ENCODE data around the gene RPL21.

Gene RPL21

DNA sequence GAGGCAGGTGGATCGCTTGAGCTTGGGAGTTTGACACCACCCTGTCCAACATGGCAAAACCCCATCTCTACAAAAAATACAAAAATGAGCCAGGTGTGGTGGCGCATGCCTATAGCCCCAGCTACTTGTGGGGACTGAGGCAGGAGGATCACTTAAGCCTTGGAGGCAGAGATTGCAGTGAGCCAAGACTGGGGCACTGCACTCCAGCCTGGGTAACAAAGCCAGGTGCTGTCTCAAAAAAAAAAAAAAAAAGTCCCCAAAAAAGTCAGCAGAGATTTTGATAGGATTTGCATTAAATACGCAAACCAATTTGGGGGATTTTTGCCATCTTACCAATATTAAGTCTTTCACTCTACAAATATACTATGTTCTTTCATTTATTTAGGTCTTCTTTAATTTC, 21.7 kb upstream of the RPL21 start:
- no peak for TF ChIP-seq CREB1 (IDR thresholded peaks at IDR 0.05; ENCODE audit: low read depth)

DNA sequence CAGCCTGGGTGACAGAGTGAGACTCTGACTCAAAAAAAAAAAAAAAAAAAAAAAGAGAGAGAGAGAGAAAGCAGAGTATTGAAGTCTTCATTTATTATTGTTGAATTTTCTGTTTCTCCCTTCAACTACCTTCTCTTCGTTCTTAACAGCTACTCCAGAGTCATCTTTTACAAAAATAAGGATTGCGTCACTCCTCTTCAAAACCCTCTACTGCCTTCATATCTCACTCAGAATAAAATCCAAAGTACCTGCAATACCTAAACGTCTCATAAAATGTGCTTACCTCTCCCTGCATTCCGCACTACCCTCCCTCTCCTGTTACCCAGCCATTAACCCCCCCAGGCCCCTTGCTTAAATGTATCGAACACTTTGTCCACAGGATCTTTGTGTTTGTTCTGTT, 17.4 kb upstream of the RPL21 start:
- TF ChIP-seq CEBPB (IDR thresholded peaks at IDR 0.05) (no peak), FOXM1 (IDR thresholded peaks at IDR 0.05; ENCODE audit: borderline replicate concordance, low read depth) (no peak), TCF12 (IDR thresholded peaks at IDR 0.05; ENCODE audit: low read depth) (no peak), EGR1 (IDR thresholded peaks at IDR 0.05) (no peak)
- TF ChIP-seq, protein P1, sequence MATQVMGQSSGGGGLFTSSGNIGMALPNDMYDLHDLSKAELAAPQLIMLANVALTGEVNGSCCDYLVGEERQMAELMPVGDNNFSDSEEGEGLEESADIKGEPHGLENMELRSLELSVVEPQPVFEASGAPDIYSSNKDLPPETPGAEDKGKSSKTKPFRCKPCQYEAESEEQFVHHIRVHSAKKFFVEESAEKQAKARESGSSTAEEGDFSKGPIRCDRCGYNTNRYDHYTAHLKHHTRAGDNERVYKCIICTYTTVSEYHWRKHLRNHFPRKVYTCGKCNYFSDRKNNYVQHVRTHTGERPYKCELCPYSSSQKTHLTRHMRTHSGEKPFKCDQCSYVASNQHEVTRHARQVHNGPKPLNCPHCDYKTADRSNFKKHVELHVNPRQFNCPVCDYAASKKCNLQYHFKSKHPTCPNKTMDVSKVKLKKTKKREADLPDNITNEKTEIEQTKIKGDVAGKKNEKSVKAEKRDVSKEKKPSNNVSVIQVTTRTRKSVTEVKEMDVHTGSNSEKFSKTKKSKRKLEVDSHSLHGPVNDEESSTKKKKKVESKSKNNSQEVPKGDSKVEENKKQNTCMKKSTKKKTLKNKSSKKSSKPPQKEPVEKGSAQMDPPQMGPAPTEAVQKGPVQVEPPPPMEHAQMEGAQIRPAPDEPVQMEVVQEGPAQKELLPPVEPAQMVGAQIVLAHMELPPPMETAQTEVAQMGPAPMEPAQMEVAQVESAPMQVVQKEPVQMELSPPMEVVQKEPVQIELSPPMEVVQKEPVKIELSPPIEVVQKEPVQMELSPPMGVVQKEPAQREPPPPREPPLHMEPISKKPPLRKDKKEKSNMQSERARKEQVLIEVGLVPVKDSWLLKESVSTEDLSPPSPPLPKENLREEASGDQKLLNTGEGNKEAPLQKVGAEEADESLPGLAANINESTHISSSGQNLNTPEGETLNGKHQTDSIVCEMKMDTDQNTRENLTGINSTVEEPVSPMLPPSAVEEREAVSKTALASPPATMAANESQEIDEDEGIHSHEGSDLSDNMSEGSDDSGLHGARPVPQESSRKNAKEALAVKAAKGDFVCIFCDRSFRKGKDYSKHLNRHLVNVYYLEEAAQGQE (IDR thresholded peaks at IDR 0.05; ENCODE audit: low read depth) = no peak

DNA sequence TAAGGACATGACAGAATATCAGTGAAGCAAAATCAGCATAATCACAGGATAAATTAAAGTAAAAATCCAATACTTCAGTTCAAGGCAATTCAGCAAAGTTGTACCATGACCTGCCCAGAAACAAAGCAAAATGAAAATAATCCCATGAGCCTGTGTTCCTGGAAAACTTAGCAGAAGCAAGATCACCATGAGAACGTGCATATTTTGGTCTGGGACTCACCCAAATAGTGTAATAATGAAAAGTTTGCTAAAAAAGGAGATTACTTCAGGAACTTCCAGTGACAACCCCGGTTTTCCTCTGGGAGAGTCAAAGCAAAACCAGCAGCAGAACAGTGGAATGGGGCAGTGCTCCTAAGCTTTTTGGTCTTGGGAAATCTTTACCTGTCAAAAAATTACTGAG, 14.9 kb upstream of the RPL21 start:
- TF ChIP-seq, protein P2, sequence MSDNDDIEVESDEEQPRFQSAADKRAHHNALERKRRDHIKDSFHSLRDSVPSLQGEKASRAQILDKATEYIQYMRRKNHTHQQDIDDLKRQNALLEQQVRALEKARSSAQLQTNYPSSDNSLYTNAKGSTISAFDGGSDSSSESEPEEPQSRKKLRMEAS (IDR thresholded peaks at IDR 0.05) = no peak
- TF ChIP-seq EGR1 (IDR thresholded peaks at IDR 0.05) (no peak), FOXM1 (IDR thresholded peaks at IDR 0.05; ENCODE audit: borderline replicate concordance, low read depth) (no peak), TCF12 (IDR thresholded peaks at IDR 0.05; ENCODE audit: low read depth) (no peak), CREB1 (IDR thresholded peaks at IDR 0.05; ENCODE audit: low read depth) (no peak), RAD21 (IDR thresholded peaks at IDR 0.05; ENCODE audit: low read depth) (no peak), YY1 (IDR thresholded peaks at IDR 0.05; ENCODE audit: low read depth) (no peak), TAF1 (IDR thresholded peaks at IDR 0.05; ENCODE audit: low read depth) (no peak), TEAD4 (IDR thresholded peaks at IDR 0.05) (no peak)
- TF ChIP-seq, protein P1 (IDR thresholded peaks at IDR 0.05; ENCODE audit: low read depth) = no peak

DNA sequence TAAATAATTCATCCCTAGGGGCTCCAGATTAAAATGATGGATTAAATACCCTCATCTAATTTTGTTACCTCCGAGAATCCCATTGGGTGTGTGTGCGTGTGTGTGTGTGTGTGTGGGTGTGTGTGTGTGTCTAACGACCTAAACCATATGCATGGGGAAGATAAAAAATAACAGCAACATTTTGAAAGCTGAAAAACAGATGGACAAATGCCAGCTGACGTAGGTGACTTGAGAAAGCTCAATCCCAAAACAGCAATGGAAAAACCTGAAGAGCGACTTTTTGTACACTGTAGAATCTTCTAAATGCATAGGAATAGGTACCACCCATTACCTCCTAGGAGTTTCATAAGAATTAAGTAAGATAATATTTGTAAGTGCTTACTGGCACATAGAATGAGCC, 8.7 kb upstream of the RPL21 start:
- no peak for TF ChIP-seq FOXM1 (IDR thresholded peaks at IDR 0.05; ENCODE audit: borderline replicate concordance, low read depth)
- TF ChIP-seq CREB1 (IDR thresholded peaks at IDR 0.05; ENCODE audit: low read depth) = no peak
- TF ChIP-seq CEBPB (IDR thresholded peaks at IDR 0.05) = no peak
- no peak for TF ChIP-seq YY1 (IDR thresholded peaks at IDR 0.05; ENCODE audit: low read depth)
- TF ChIP-seq EGR1 (IDR thresholded peaks at IDR 0.05) = no peak
- TF ChIP-seq, protein P1 (IDR thresholded peaks at IDR 0.05; ENCODE audit: low read depth) = no peak
- no peak for TF ChIP-seq ZBTB7A (IDR thresholded peaks at IDR 0.05; ENCODE audit: low read depth)
- no peak for TF ChIP-seq EP300 (IDR thresholded peaks at IDR 0.05; ENCODE audit: borderline replicate concordance)
- TF ChIP-seq TCF12 (IDR thresholded peaks at IDR 0.05; ENCODE audit: low read depth) = no peak
- no peak for TF ChIP-seq RAD21 (IDR thresholded peaks at IDR 0.05; ENCODE audit: low read depth)
- TF ChIP-seq, protein P2 (IDR thresholded peaks at IDR 0.05) = no peak
- TF ChIP-seq, protein P3, sequence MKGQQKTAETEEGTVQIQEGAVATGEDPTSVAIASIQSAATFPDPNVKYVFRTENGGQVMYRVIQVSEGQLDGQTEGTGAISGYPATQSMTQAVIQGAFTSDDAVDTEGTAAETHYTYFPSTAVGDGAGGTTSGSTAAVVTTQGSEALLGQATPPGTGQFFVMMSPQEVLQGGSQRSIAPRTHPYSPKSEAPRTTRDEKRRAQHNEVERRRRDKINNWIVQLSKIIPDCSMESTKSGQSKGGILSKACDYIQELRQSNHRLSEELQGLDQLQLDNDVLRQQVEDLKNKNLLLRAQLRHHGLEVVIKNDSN (IDR thresholded peaks at IDR 0.05) = no peak
- TF ChIP-seq NFIC (IDR thresholded peaks at IDR 0.05) = no peak
- no peak for TF ChIP-seq TAF1 (IDR thresholded peaks at IDR 0.05; ENCODE audit: low read depth)
- no peak for TF ChIP-seq TEAD4 (IDR thresholded peaks at IDR 0.05)

DNA sequence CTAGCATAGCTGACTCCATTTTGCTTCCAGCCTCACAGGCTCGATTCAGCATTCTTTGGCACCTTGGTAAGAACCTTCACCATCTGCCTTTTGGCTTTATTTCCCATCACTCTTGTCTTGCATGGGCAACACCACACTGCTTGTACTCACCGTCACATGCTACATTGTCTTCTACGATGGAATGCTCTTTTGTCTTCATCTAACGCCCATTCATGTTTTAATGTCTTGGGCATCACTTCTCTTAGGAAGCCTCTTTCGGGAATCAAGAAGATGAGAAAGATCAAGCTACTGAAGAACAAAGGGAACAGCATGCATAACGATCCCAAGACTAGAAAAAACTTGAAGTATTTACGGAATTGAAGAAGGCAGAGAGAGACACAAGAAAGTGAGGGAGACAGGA, 5.7 kb upstream of the RPL21 start:
- TF ChIP-seq FOXM1 (IDR thresholded peaks at IDR 0.05; ENCODE audit: borderline replicate concordance, low read depth) = no peak
- no peak for TF ChIP-seq CREB1 (IDR thresholded peaks at IDR 0.05; ENCODE audit: low read depth)
- TF ChIP-seq YY1 (IDR thresholded peaks at IDR 0.05; ENCODE audit: low read depth) = no peak
- TF ChIP-seq, protein P1 (IDR thresholded peaks at IDR 0.05; ENCODE audit: low read depth) = no peak
- TF ChIP-seq, protein P3 (IDR thresholded peaks at IDR 0.05) = no peak
- no peak for TF ChIP-seq NFIC (IDR thresholded peaks at IDR 0.05)
- TF ChIP-seq CEBPB (IDR thresholded peaks at IDR 0.05) = no peak

Data from Ishikawa (cell line).